ENCODE results near the gene OR7G1. TPM values are rescaled to one million over a fixed set of nuclear protein-coding genes. Genes with fewer than 3 reads are reported as not detected.
"Not testable (repeated sequence)": the region's sequence is repeated elsewhere in the genome, so short reads cannot be mapped to it uniquely, and the experiment has no call there.

Gene OR7G1
- total RNA-seq, 1 experiment from 2014 or later, result not detected

DNA sequence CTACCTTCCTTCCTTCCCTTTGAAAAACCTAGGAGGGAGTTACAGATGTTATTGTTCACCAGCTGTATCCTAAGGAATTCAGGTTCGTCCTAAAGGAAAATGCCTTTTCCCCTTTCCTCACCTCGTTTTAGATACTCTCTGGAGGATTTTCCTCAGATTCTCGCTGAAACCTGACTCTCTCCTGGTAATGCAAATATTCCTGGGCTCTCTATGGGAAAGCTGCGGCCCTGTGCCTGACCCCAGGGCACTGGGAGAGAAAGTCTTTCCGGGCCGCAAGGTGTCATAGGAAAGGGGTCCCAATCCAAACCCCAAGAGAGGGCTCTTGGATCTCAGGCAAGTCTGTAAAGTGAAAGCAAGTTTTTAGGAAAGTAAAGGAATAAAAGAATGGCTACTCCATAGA is 41.8 kb downstream of the OR7G1 start:
- Histone ChIP-seq H4K20me1 (ENCODE audit: insufficient read depth) (no peaks in the 10 kb centered on the region), H3K4me1 (replicated peaks; ENCODE audit: insufficient read depth) (peaks cover 31% of the 10 kb centered on the region), H3K36me3 (ENCODE audit: low read depth) (no peaks in the 10 kb centered on the region), H3K79me2 (ENCODE audit: low read depth) (no peaks in the 10 kb centered on the region), H3K4me2 (no peak overlapping the region), H2AFZ (no peak overlapping the region), H3K4me3 (no peak overlapping the region), H3K9me2 (ENCODE audit: insufficient read depth) (no peaks in the 10 kb centered on the region), H3K27me3 (ENCODE audit: insufficient read depth, low read depth) (no peaks in the 10 kb centered on the region), H3F3A (ENCODE audit: insufficient read depth, low read depth) (peaks cover 35% of the 10 kb centered on the region), H3K9me3 (ENCODE audit: insufficient read depth, low read depth) (no peaks in the 10 kb centered on the region), H3K27ac (no peak overlapping the region)
- intact Hi-C loops (cut with micrococcal nuclease; ENCODE audit: unreplicated experiment), result no loop called here
- BruUV-seq (replicated peaks), result no TSS peak
- no peak for TF ChIP-seq EZH2 (IDR thresholded peaks at IDR 0.05; ENCODE audit: low read depth)
- TF ChIP-seq, protein P1, sequence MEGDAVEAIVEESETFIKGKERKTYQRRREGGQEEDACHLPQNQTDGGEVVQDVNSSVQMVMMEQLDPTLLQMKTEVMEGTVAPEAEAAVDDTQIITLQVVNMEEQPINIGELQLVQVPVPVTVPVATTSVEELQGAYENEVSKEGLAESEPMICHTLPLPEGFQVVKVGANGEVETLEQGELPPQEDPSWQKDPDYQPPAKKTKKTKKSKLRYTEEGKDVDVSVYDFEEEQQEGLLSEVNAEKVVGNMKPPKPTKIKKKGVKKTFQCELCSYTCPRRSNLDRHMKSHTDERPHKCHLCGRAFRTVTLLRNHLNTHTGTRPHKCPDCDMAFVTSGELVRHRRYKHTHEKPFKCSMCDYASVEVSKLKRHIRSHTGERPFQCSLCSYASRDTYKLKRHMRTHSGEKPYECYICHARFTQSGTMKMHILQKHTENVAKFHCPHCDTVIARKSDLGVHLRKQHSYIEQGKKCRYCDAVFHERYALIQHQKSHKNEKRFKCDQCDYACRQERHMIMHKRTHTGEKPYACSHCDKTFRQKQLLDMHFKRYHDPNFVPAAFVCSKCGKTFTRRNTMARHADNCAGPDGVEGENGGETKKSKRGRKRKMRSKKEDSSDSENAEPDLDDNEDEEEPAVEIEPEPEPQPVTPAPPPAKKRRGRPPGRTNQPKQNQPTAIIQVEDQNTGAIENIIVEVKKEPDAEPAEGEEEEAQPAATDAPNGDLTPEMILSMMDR (conservative IDR thresholded peaks at IDR 0.05), result no peak
- POLR2A ChIA-PET (ENCODE audit: unreplicated experiment), result interaction anchor here (0.6 kb wide), 1 partner anchor 34 kb away, joined by 4 read pairs; no protein-coding TSS in a partner anchor
- CTCF ChIA-PET, result no interaction called here
- DNase-seq, result no peak

DNA sequence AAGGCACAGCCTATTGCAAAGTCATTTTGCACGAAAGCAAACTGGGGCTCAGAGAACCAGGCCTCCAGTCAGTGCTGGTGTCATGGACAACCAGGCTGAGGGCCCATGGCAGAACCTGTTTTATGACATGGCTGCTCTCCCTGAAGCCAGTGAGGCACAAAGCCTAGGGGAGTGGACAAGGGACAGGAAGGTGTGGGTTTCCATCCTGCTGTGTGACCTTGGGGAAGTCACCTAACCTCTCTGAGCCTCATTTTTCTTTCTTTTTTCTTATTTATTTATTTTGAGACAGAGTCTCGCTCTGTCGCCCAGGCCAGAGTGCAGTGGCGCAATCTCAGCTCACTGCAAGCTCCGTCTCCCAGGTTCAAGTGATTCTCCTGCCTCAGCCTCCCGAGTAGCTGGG is 43.8 kb downstream of the OR7G1 start:
- H3K36me3 ChIP-seq (ENCODE audit: low read depth); H3K4me3 ChIP-seq; H3K4me2 ChIP-seq; H3K27ac ChIP-seq; H2AFZ ChIP-seq; H4K20me1 ChIP-seq (ENCODE audit: insufficient read depth); H3K27me3 ChIP-seq (ENCODE audit: insufficient read depth, low read depth); H3K9me3 ChIP-seq (ENCODE audit: insufficient read depth, low read depth); H3K9me2 ChIP-seq (ENCODE audit: insufficient read depth); CTCF ChIA-PET; DNase-seq; H3K79me2 ChIP-seq (ENCODE audit: low read depth); intact Hi-C loops (cut with micrococcal nuclease; ENCODE audit: unreplicated experiment); BruUV-seq (replicated peaks): not testable (repeated sequence)
- Histone ChIP-seq H3F3A (ENCODE audit: insufficient read depth, low read depth) (peaks cover 32% of the 10 kb centered on the region), H3K4me1 (replicated peaks; ENCODE audit: insufficient read depth) (peaks cover 29% of the 10 kb centered on the region)
- POLR2A ChIA-PET (ENCODE audit: unreplicated experiment), result interaction anchor here (0.6 kb wide), 1 partner anchor 32 kb away, joined by 5 read pairs; no protein-coding TSS in a partner anchor

DNA sequence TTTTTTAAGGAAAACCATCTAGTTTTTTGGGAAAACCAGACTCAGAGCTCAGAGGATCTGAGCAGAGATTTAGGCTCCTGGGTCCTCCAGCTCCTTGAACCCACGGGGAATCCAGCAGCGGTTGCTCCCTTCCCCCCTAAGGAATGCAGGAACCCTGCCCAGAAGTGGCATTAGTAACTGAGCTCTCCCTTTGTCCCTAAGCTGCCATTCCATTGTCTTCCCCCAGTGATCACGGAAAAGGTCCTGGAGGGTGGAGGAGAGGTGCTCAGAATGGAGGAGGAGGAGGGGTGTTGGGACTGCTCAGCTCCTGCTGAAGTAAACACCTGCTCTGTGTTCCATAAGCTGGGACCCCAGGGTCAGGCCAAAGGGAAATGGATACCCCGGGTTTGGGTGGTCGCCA is 45.5 kb downstream of the OR7G1 start:
- Histone ChIP-seq H3K27me3 (ENCODE audit: insufficient read depth, low read depth) (no peaks in the 10 kb centered on the region), H3K79me2 (ENCODE audit: low read depth) (no peaks in the 10 kb centered on the region), H3K4me3 (no peak overlapping the region), H3K9me3 (ENCODE audit: insufficient read depth, low read depth) (no peaks in the 10 kb centered on the region), H3K9me2 (ENCODE audit: insufficient read depth) (no peaks in the 10 kb centered on the region), H3K4me2 (peak overlapping the region; percentile 48; the same call in 1 of the 2 replicates), H3F3A (ENCODE audit: insufficient read depth, low read depth) (peaks cover 18% of the 10 kb centered on the region), H3K36me3 (ENCODE audit: low read depth) (no peaks in the 10 kb centered on the region), H3K4me1 (replicated peaks; ENCODE audit: insufficient read depth) (peaks cover 16% of the 10 kb centered on the region), H3K27ac (no peak overlapping the region), H4K20me1 (ENCODE audit: insufficient read depth) (no peaks in the 10 kb centered on the region), H2AFZ (no peak overlapping the region)
- no peak for TF ChIP-seq EZH2 (IDR thresholded peaks at IDR 0.05; ENCODE audit: low read depth)
- TF ChIP-seq, protein P1 (conservative IDR thresholded peaks at IDR 0.05), result no peak
- intact Hi-C loops (cut with micrococcal nuclease; ENCODE audit: unreplicated experiment), result loop anchor here (1.0 kb wide), 1 partner anchor 38 kb away; no protein-coding TSS in a partner anchor
- ChIA-PET CTCF (interaction anchor here (0.6 kb wide), 2 partner anchors 15 to 416 kb away, joined by 3 read pairs; no protein-coding TSS in a partner anchor), POLR2A (ENCODE audit: unreplicated experiment) (interaction anchor here (0.5 to 1.1 kb wide), 6 partner anchors 14 to 161 kb away, joined by 3 to 17 read pairs (median 10); no protein-coding TSS in a partner anchor)
- DNase-seq, result peak; percentile 42 to 66
- BruUV-seq (replicated peaks), result no TSS peak

DNA sequence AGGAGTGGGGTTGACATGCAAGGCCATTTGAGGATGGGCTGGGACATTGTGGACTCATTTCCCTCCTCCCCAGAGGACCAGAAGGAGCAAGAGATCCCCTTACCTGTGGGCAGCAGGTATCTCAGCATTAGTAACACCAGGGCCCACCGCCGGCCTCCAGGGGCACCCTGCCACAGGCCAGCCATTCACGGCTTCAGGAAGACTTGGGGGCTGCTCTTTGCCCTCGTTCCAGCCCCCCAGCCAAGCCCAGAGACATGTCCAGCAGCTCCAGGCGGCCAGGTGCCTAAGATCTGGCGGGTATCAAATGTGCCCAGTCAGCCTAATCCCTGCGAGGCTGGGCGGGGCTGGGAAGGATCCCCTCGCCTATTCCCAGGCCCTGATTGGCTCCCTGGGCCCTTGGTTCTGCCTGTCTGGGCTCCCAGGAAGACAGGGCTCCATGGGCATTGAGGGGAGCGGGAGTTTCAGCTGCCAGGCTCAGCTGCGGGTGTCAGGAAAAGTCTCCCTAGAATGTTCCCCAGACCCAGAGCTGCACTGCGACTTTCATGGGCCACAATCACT is 50.0 kb downstream of the OR7G1 start:
- Histone ChIP-seq H4K20me1 (ENCODE audit: insufficient read depth) (no peaks in the 10 kb centered on the region), H3K4me3 (no peak overlapping the region), H3K4me2 (no peak overlapping the region), H2AFZ (no peak overlapping the region), H3K9me2 (ENCODE audit: insufficient read depth) (no peaks in the 10 kb centered on the region), H3K27ac (no peak overlapping the region), H3K27me3 (ENCODE audit: insufficient read depth, low read depth) (no peaks in the 10 kb centered on the region), H3K9me3 (ENCODE audit: insufficient read depth, low read depth) (no peaks in the 10 kb centered on the region), H3K36me3 (ENCODE audit: low read depth) (no peaks in the 10 kb centered on the region), H3K4me1 (replicated peaks; ENCODE audit: insufficient read depth) (peaks cover 16% of the 10 kb centered on the region), H3F3A (ENCODE audit: insufficient read depth, low read depth) (peaks cover 5% of the 10 kb centered on the region), H3K79me2 (ENCODE audit: low read depth) (no peaks in the 10 kb centered on the region)
- intact Hi-C loops (cut with micrococcal nuclease; ENCODE audit: unreplicated experiment), result no loop called here
- CTCF ChIA-PET, result no interaction called here
- TF ChIP-seq, protein P1 (conservative IDR thresholded peaks at IDR 0.05), result no peak
- no peak for TF ChIP-seq EZH2 (IDR thresholded peaks at IDR 0.05; ENCODE audit: low read depth)
- DNase-seq, result no peak
- BruUV-seq (replicated peaks), result no TSS peak
- POLR2A ChIA-PET (ENCODE audit: unreplicated experiment), result no interaction called here
